ENCODE data around the gene SPPL2B.

SPPL2B gene

DNA sequence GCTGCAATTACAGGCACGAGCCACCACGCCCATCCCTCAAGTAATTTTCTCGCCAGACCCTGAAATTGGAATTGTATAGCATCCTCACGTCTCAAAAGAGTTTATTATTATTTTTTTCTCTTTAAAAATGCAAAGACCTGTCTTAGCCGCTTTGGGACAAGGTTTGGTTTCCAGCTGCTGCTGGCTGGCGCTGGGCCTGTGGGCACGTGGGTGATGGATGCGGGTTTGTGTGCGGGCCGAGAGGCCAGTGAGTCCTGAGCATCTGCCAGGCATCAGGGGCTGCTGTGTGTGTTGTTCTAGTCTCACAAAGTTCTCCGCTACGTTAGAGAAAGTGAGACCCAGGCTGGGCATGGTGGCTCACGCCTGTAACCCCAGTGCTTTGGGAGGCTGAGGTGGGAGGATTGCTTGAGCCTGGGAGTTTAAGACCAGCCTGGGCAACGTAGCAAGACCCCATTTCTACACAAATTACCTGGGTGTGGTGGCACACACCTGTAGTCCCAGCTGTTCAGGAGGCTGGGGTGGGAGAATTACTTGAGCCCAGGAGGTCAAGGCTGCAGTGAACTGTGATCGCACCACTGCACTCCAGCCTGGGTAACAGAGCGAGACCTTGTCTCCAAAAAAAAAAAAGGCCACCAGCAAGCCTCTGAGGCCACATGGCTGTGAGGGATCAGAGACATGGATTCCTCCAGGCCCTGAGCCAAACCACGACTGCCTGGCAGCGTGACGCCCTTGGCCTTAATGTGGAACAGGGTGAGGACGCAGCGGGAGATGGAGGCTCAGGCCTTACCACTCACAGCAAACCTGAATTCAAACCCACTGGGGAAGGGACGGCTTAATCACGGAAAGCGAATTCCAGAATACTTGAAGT, 26.9 kb downstream of the SPPL2B start:
- no peak for DNase-seq (ENCODE audit: low read depth, low spot score)

GRCh38 chr19:2356036-2356646, 27.7 kb downstream of the SPPL2B start:
- DNase-seq (ENCODE audit: low read depth, low spot score), result no peak

- DNase-seq (ENCODE audit: low read depth, low spot score), result no peak
These were observed 29.1 kb downstream of the SPPL2B start for GRCh38 chr19:2357279-2358206.

- DNase-seq (ENCODE audit: low read depth, low spot score), result no peak
These were observed 30.2 kb downstream of the SPPL2B start for GRCh38 chr19:2358548-2359173.

GRCh38 chr19:2359992-2360685, 31.7 kb downstream of the SPPL2B start, which contains the start of gene TMPRSS9:
Gene TMPRSS9, plus strand, starts transcription at chr19:2360265. Its CDS starts 29,521 bp downstream, at chr19:2389786.
- DNase-seq (ENCODE audit: low read depth, low spot score), result no peak

GRCh38 chr19:2360833-2361232, 32.3 kb downstream of the SPPL2B start:
- DNase-seq (ENCODE audit: low read depth, low spot score), result no peak

GRCh38 chr19:2361246-2362045, 33.0 kb downstream of the SPPL2B start:
- DNase-seq (ENCODE audit: low read depth, low spot score), result no peak

- no peak for DNase-seq (ENCODE audit: low read depth, low spot score)
These were observed 33.8 kb downstream of the SPPL2B start for GRCh38 chr19:2362046-2362969.

GRCh38 chr19:2362970-2363300, 34.5 kb downstream of the SPPL2B start:
- no peak for DNase-seq (ENCODE audit: low read depth, low spot score)

- no peak for DNase-seq (ENCODE audit: low read depth, low spot score)
These were observed 34.9 kb downstream of the SPPL2B start for GRCh38 chr19:2363419-2363818.

GRCh38 chr19:2365201-2365970, 36.9 kb downstream of the SPPL2B start:
- DNase-seq (ENCODE audit: low read depth, low spot score), result no peak

DNA sequence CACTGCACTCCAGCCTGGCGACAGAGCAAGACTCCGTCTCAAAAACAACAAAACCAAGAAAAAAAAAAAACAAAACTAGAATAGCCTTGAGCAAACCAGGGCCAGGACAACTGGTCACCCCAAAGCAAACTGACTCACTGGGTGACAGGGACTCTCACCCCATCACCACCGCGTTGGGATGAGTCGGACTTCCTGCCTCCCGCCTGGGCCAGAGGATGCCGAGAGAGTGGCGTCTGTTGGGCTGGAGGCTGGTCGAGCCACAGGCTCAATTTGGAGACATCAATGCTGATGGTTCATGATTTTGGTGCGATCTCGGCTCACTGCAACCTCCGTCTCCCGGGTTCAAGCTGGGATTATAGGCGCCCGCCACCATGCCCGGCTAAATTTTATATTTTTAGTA, 43.2 kb downstream of the SPPL2B start:
- DNase-seq (ENCODE audit: low read depth, low spot score), result no peak

- DNase-seq (ENCODE audit: low read depth, low spot score), result no peak
These were observed 43.7 kb downstream of the SPPL2B start for GRCh38 chr19:2372076-2372612.

DNA sequence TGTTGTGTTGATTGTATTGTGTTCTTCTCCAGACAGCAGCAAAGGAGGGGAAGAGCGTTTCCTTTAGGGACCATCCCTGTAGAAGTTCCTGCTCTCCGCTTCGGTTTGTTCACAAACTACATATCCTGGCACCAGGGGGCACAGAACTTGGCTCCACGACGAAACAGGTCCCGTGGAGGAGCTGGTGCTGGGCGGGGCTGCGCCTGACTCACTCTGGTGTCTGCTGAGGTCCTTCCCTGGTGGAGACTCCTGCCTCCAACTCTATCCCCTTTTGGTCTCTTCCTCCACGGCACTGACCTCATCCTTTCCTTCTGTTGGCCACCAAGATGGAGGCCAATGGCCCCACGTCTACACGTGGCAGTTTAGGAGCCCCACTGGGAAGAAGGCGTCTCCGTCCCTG, 46.3 kb downstream of the SPPL2B start:
- no peak for DNase-seq (ENCODE audit: low read depth, low spot score)

DNA sequence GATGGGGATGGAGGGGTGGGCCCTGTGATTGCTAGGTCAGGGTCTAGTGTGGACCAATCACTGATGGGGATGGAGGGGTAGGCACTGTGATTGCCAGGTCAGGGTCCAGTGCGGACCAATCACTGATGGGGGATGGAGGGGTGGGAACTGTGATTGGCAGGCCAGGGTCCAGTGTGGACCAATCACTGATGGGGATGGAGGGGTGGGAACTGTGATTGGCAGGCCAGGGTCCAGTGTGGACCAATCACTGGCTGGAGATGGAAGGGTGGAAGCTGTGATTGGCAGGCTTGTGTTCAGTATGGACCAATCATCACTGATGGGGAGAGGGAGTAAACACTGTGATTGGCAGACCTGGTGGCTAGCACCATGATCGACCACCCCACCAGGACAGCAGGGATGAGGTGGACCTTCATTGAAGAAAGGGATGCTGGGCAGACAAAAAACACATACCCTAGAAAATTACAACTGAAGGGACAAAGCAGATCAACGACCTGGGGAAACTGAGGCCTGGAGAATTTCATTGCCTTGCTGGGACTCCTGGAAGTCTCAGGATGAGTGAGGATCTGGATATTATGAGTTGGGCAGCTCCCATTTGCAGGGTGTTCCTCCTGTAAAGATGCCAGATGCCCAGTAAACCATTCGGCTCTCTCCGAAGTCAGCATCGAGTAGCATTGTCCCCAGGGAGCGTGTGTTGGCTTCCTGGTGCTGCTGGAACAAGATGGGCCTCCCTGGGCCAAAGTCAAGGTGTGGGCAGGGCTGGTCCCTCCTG, 47.1 kb downstream of the SPPL2B start:
- DNase-seq (ENCODE audit: low read depth, low spot score), result no peak

GRCh38 chr19:2376784-2377519, 48.5 kb downstream of the SPPL2B start:
- no peak for DNase-seq (ENCODE audit: low read depth, low spot score)

- no peak for DNase-seq (ENCODE audit: low read depth, low spot score)
These were observed 52.1 kb downstream of the SPPL2B start for GRCh38 chr19:2380567-2380966.

All from activated naive CD8-positive, alpha-beta T cell treated with anti-CD3 and anti-CD28 coated beads, Interleukin-2, amount 50 U/mL, for 16 hours (primary cell).